ENCODE data around the gene USP7.
"Not testable (repeated sequence)": the region's sequence is repeated elsewhere in the genome, so short reads cannot be mapped to it uniquely, and the experiment has no call there.

USP7 gene

GRCh38 chr16:8925455-8925854 is 38.3 kb downstream of the USP7 start:
- no peak for DNase-seq (ENCODE audit: low spot score)

GRCh38 chr16:8924214-8924613 is 39.5 kb downstream of the USP7 start:
- DNase-seq (ENCODE audit: low spot score): no peak

- DNase-seq (ENCODE audit: low spot score): no peak
These were observed 40.5 kb downstream of the USP7 start for GRCh38 chr16:8923199-8923598.

- no peak for DNase-seq (ENCODE audit: low spot score)
These were observed 42.2 kb downstream of the USP7 start for GRCh38 chr16:8921347-8921984.

- DNase-seq (ENCODE audit: low spot score): peak; percentile 21
These were observed 42.9 kb downstream of the USP7 start for GRCh38 chr16:8920645-8921346.

GRCh38 chr16:8919934-8920462 is 43.7 kb downstream of the USP7 start:
- no peak for DNase-seq (ENCODE audit: low spot score)

GRCh38 chr16:8919089-8919933 is 44.4 kb downstream of the USP7 start:
- no peak for DNase-seq (ENCODE audit: low spot score)

GRCh38 chr16:8917336-8917735 is 46.4 kb downstream of the USP7 start:
- DNase-seq (ENCODE audit: low spot score): not testable (repeated sequence)

- no peak for DNase-seq (ENCODE audit: low spot score)
These were observed 47.0 kb downstream of the USP7 start for GRCh38 chr16:8916541-8917225.

- DNase-seq (ENCODE audit: low spot score): no peak
These were observed 47.9 kb downstream of the USP7 start for GRCh38 chr16:8915722-8916301.

GRCh38 chr16:8914098-8914497 is 49.6 kb downstream of the USP7 start:
- no peak for DNase-seq (ENCODE audit: low spot score)

GRCh38 chr16:8912793-8913192 is 50.9 kb downstream of the USP7 start:
- DNase-seq (ENCODE audit: low spot score): no peak

- no peak for DNase-seq (ENCODE audit: low spot score)
These were observed 52.9 kb downstream of the USP7 start for GRCh38 chr16:8910811-8911210.

- DNase-seq (ENCODE audit: low spot score): no peak
These were observed 54.8 kb downstream of the USP7 start for GRCh38 chr16:8908810-8909468.

- DNase-seq (ENCODE audit: low spot score): no peak
These were observed 56.6 kb downstream of the USP7 start for GRCh38 chr16:8907096-8907495.

GRCh38 chr16:8905795-8906591 is 57.7 kb downstream of the USP7 start:
- DNase-seq (ENCODE audit: low spot score): no peak

GRCh38 chr16:8905168-8905762 is 58.4 kb downstream of the USP7 start:
- peak; percentile 33 for DNase-seq (ENCODE audit: low spot score)

- no peak for DNase-seq (ENCODE audit: low spot score)
These were observed 59.7 kb downstream of the USP7 start for GRCh38 chr16:8904018-8904430.

GRCh38 chr16:8903004-8903403 is 60.7 kb downstream of the USP7 start:
- DNase-seq (ENCODE audit: low spot score): no peak

GRCh38 chr16:8901320-8901861 is 62.3 kb downstream of the USP7 start:
- no peak for DNase-seq (ENCODE audit: low spot score)
